GM19463 (cell line): ENCODE results near the gene PIK3CB.
"Not testable (repeated sequence)": the region's sequence is repeated elsewhere in the genome, so short reads cannot be mapped to it uniquely, and the experiment has no call there.

Experiments
- ATAC-seq: cut with Tn5 transposase; IDR thresholded peaks from one replicate; pipeline ENCODE4 v1.9.1; 2021; ENCODE audit warnings: mild to moderate bottlenecking, moderate library complexity; ENCODE audit not compliant: unreplicated experiment

The PIK3CB gene

DNA sequence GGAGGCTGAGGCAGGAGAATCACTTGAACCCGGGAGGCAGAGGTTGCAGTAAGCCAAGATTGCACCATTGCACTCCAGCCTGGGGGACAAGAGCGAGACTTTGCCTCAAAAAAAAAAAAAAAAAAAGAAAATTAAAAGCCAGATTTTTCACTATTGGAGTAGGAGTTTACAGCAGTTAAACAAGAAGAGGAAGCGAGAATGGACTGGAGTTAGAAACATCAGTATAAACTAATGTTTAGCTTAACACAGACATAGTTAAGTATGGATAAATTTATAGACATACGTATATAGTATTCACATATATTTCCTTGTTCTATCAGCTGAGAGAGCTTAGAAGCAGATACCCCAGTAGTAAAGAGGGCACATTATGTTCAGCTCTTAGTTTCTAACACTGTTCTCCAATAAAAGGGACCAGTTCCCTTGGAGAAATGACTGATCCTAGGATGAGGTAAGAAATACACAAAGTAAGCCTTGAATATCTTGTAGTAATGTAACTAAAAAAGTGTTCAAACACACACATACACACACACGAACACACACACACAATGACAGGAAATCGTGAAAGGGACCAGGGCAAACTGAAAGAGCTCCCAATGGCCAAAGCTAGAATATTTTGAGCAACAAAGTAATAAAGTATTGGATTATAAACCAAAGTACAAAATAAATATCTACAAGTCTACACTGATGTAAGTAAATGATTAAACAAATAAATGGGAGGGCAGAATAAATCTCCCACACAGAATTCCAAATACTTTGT is 25.1 kb downstream of the PIK3CB start:
- ATAC-seq = no peak

DNA sequence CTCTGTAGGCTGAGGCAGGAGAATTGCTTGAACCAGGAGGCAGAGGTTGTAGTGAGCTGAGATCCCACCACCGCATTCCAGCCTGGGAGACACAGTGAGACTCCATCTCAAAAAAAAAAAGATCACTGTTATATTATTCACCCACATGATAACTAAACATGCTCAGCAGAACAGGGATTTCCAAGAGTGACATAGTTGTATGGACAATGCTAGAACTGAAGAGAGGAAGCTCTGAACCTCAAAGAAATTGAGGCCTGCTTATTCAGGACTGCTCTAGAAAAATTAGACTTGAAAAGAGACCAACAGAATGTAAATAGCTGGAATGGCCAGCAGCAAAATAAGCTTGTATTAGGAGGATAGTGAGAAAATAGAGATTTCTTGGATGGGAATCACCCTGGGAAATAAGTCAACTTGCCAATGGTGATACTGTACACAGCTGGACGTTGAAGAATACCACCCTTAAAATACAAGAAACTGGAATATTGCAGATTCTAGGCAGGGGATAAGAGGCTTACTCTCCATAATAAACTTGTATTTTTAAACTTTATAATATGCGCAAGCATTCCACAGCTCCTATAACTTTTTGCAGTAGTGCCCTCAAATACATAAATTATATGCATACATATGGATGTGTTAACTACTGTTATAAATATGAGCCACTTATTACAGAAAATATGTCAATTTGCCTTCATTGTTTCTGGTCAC is 28.2 kb downstream of the PIK3CB start:
- no peak for ATAC-seq

- ATAC-seq = no peak
Observed at GRCh38 chr3:138803006-138803653, 31.6 kb downstream of the PIK3CB start.

DNA sequence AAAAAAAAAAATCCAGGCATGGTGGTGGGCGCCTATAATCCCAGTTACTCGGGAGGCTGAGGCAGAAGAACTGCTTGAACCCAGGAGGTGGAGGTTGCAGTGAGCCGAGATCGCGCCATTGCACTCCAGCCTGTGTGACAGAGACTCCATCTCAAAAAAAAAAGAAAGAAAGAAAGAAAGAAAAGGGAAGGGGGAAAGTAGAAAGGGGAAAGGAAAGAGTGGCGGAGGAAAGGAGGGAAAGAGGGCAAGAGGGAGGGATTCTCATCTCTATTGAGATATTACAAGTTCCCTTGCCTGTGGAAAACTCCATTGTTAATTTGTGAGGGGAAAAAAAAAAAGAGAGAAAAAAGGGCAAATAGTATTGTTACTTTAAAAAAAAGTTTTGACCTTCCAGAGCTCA is 32.5 kb downstream of the PIK3CB start:
- not testable (repeated sequence) for ATAC-seq

DNA sequence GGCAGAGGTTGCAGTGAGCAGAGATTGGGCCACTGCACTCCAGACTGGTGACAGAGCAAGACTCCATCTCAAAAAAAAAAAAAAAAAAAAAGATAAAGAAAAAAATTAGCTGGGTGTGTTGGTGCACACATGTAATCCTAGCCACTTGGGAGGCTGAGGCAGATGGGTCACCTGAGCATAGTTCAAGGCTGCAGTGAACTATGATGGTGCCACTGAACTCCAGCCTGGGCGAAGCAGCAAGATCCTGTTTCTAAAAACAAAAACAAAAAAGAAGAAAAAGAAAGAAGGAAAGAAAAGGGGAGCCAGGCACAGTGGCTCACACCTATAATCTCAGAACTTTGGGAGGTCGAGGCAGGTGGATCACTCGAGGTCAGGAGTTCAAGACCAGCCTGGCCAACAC is 32.9 kb downstream of the PIK3CB start:
- no peak for ATAC-seq

- no peak for ATAC-seq
Observed at GRCh38 chr3:138800248-138800647, 34.5 kb downstream of the PIK3CB start.

DNA sequence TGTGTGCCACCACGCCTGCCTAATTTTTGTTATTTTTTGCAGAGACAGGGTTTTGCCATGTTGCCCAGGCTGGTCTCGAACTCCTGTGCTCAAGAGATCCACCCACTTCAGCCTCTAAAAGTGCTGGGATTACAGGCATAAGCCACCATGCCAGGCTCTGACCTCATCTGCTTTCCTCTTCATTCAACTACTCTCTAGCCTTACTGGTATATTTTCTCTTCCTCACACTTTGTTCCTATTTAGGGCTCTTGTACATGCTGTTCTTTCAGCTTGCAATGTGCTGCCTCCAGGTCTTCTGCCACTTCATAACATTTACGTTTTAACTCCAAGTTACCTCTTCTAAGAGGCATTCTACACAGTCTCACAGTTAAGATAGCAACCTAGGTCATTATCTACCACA is 34.9 kb downstream of the PIK3CB start:
- ATAC-seq = no peak

DNA sequence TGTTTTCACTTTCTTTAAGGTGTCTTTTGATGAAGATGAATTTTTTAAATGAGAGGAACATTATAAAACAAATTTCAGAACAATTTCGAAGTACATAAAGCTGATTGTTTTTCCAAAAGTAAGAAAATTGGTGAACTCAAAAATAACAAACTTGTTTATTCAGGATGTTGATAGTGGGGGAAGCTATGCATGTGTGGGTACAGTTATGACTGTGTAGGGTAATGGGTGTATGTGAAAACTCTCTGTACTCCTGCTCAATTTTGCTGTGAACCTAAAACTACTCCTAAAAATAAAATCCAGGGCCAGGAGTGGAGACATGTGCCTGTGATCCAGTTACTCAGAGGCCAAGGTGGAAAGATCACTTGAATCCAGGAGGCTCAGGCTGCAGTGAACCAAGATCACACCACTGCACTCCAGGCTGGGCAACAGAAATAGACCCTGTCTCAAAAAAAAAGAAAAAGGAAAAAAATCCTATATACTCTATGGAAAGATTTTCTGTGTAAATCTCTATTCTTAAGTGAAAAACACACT is 37.2 kb downstream of the PIK3CB start:
- no peak for ATAC-seq

- ATAC-seq = no peak
Observed at GRCh38 chr3:138796761-138797160, 38.0 kb downstream of the PIK3CB start.

- no peak for ATAC-seq
Observed at GRCh38 chr3:138786788-138787271, 47.9 kb downstream of the PIK3CB start.

GRCh38 chr3:138785951-138786350 is 48.8 kb downstream of the PIK3CB start:
- ATAC-seq = no peak

GRCh38 chr3:138785362-138785857 is 49.3 kb downstream of the PIK3CB start:
- not testable (repeated sequence) for ATAC-seq

DNA sequence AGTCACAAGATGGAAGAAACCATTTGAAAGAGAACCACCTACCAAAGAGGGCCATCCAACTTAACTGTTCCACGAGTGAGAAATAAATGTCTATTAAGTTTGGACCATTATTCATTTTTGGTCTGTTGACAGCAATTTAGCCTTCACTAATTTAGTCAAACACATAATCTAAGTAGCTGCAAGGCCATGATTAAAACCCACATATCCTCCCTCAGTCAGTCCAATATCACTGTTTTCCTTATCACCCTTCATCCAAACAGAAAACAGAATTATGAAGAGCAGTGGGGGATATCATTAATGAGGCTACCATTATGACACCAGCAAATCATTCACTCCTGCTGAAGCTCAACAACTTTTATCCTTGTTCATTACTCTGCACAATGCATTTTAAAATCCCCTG is 52.0 kb downstream of the PIK3CB start:
- ATAC-seq = no peak

DNA sequence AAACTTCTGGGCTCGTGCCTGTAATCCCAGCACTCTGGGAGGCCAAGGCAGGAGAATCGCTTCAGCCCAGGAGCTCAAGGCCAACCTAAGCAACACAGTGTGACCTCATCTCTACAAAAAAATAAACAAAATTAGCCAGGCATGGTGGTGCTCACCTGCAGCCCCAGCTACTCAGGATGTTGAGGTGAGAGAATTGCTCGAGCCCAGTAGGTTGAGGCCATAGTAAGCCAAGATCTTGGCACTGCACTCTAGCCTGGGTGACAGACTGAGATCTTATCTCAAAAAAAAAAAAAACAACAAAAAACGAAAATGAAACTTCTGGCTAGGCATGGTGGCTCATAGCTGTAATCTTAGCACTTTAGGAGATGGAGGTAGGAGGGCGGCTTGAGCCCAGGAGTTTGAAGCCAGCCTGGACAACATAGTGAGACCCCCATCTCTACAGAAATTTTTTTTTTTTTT is 53.7 kb downstream of the PIK3CB start:
- ATAC-seq = peak; percentile 60

GRCh38 chr3:138778643-138779042 is 56.1 kb downstream of the PIK3CB start:
- no peak for ATAC-seq

- ATAC-seq = no peak
Observed at GRCh38 chr3:138776961-138777360, 57.8 kb downstream of the PIK3CB start.

DNA sequence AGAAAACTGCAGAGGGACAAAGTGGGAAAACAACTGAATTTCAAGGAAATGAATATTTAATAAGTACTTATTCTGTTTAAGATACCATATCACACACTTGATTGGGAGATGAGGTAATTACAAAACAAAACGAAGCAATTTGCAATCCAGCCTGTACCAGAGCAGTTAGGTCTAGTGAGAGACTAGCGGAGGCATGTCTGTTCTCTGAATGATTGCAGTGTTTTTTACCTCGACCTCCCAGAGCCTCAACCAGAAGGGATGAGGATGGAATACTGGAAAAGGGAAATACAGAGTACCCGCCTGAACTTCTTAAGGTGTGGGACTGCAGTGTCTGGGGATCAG is 59.5 kb downstream of the PIK3CB start:
- ATAC-seq = no peak

GRCh38 chr3:138774529-138775253 is 60.0 kb downstream of the PIK3CB start:
- peak; percentile 81 for ATAC-seq

- no peak for ATAC-seq
Observed at GRCh38 chr3:138771585-138771984, 63.1 kb downstream of the PIK3CB start.

GRCh38 chr3:138769616-138770015 is 65.1 kb downstream of the PIK3CB start:
- no peak for ATAC-seq

GRCh38 chr3:138768946-138769345 is 65.8 kb downstream of the PIK3CB start:
- ATAC-seq = no peak
